ENCODE measurements around the gene CDYL2.

DNA sequence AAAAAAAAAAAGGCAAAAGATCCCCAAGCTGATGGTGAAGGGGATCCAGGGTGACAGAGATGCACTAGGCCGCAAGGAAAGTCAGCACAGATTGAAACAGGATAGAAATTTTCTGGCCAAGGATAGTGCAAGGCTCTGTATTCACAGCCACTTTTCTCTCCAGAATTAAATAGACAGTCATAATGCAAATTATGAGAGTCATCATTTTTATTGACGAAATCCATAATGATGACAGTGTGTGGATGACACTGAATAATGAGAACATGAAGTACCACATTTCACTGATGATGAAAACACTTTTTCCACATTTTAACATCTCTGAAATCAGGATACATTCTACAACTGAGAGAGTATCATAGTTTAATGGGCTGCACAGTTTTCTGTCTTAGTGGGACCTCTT is 72.5 kb downstream of the CDYL2 start:
- TF ChIP-seq POLR2AphosphoS5 (IDR thresholded peaks at IDR 0.05; ENCODE audit: low read depth, low read length) = no peak
- TF ChIP-seq POLR2A (IDR thresholded peaks at IDR 0.05; ENCODE audit: low read depth, low read length) = no peak
- TF ChIP-seq TAF1 (IDR thresholded peaks at IDR 0.05; ENCODE audit: borderline replicate concordance, low read depth, low read length) = no peak
